Measurements from ENCODE around the gene HIP1.

Gene HIP1

GRCh38 chr7:75638594-75639070, 100.1 kb downstream of the HIP1 start:
- TF ChIP-seq CTCF (IDR thresholded peaks at IDR 0.05), result no peak; the same call in 1 of the 2 replicates

- TF ChIP-seq CTCF (IDR thresholded peaks at IDR 0.05), result no peak
Measured at GRCh38 chr7:75637854-75638593, 100.7 kb downstream of the HIP1 start.

- no peak for TF ChIP-seq CTCF (IDR thresholded peaks at IDR 0.05)
Measured at GRCh38 chr7:75635036-75635435, 103.7 kb downstream of the HIP1 start.

GRCh38 chr7:75631711-75632110, 107.0 kb downstream of the HIP1 start:
- no peak for TF ChIP-seq CTCF (IDR thresholded peaks at IDR 0.05)

GRCh38 chr7:75630549-75630948, 108.2 kb downstream of the HIP1 start:
- no peak for TF ChIP-seq CTCF (IDR thresholded peaks at IDR 0.05)

- TF ChIP-seq CTCF (IDR thresholded peaks at IDR 0.05), result no peak
Measured at GRCh38 chr7:75629044-75629443, 109.7 kb downstream of the HIP1 start.

GRCh38 chr7:75628055-75628454, 110.7 kb downstream of the HIP1 start:
- TF ChIP-seq CTCF (IDR thresholded peaks at IDR 0.05), result no peak

Data from LNCAP (cell line).